ENCODE data around the gene BICD1. TPM values are rescaled to one million over a fixed set of nuclear protein-coding genes. Genes with fewer than 3 reads are reported as not detected.

The BICD1 gene
- total and polyA plus RNA-seq, 2 donors (not counting 1 experiment from before 2014, with no cell fraction given): 11.1 to 12.4 TPM

GRCh38 chr12:32400866-32401265, 294.2 kb downstream of the BICD1 start:
- H3K36me3 ChIP-seq (ENCODE audit: control insufficient read depth, insufficient read depth, low read length): no peaks in the 10 kb centered on the region
- H3K4me1 ChIP-seq (ENCODE audit: control insufficient read depth, extremely low read depth, insufficient read depth, low read length): peaks cover 2% of the 10 kb centered on the region
- no peak for TF ChIP-seq EZH2 (IDR thresholded peaks at IDR 0.05; ENCODE audit: low read length, missing control alignments)
- TF ChIP-seq CTCF (conservative IDR thresholded peaks at IDR 0.05 in 1 of 2, IDR thresholded peaks at IDR 0.05 in 1 of 2; ENCODE audit: low read depth in 1 of 2, low read length in 2 of 2): no peak
- no peaks in the 10 kb centered on the region for H3K79me2 ChIP-seq (ENCODE audit: control insufficient read depth, insufficient read depth, low read length)
- H3K9me3 ChIP-seq (ENCODE audit: control insufficient read depth, insufficient read depth, low read depth, low read length): no peaks in the 10 kb centered on the region
- no peaks in the 10 kb centered on the region for H4K20me1 ChIP-seq (ENCODE audit: control insufficient read depth, extremely low read depth, insufficient read depth, low read length)
- no peak overlapping the region for H3K4me2 ChIP-seq (ENCODE audit: extremely low read depth, insufficient read depth, low read length)
- no peak overlapping the region for H3K27ac ChIP-seq (ENCODE audit: insufficient read depth, low read length)
- peaks cover 8% of the 10 kb centered on the region for H3K27me3 ChIP-seq (ENCODE audit: control insufficient read depth, insufficient read depth, low read length)
- no peak for DNase-seq (ENCODE audit: low read depth in 2 of 2)
- no peak overlapping the region for H3K9ac ChIP-seq (ENCODE audit: insufficient read depth, low read length)
- peak overlapping the region in 1 of 4 experiments; percentile 57 for H3K4me3 ChIP-seq (replicated peaks in 1 of 4; ENCODE audit: control extremely low read depth in 1 of 4, insufficient read depth in 1 of 4, low read depth in 3 of 4, low read length in 4 of 4)
- no peak overlapping the region for H2AFZ ChIP-seq (ENCODE audit: low read length)

GRCh38 chr12:32402170-32402569, 295.5 kb downstream of the BICD1 start:
- Histone ChIP-seq H3K4me1 (ENCODE audit: control insufficient read depth, extremely low read depth, insufficient read depth, low read length) (peaks cover 2% of the 10 kb centered on the region), H3K4me3 (replicated peaks in 1 of 4; ENCODE audit: control extremely low read depth in 1 of 4, insufficient read depth in 1 of 4, low read depth in 3 of 4, low read length in 4 of 4) (no peak overlapping the region), H3K9ac (ENCODE audit: insufficient read depth, low read length) (no peak overlapping the region), H2AFZ (ENCODE audit: low read length) (no peak overlapping the region), H3K9me3 (ENCODE audit: control insufficient read depth, insufficient read depth, low read depth, low read length) (no peaks in the 10 kb centered on the region), H3K4me2 (ENCODE audit: extremely low read depth, insufficient read depth, low read length) (no peak overlapping the region), H4K20me1 (ENCODE audit: control insufficient read depth, extremely low read depth, insufficient read depth, low read length) (no peaks in the 10 kb centered on the region), H3K36me3 (ENCODE audit: control insufficient read depth, insufficient read depth, low read length) (no peaks in the 10 kb centered on the region), H3K27me3 (ENCODE audit: control insufficient read depth, insufficient read depth, low read length) (peaks cover 8% of the 10 kb centered on the region), H3K27ac (ENCODE audit: insufficient read depth, low read length) (no peak overlapping the region), H3K79me2 (ENCODE audit: control insufficient read depth, insufficient read depth, low read length) (no peaks in the 10 kb centered on the region)
- DNase-seq (ENCODE audit: low read depth in 2 of 2): no peak
- TF ChIP-seq EZH2 (IDR thresholded peaks at IDR 0.05; ENCODE audit: low read length, missing control alignments): no peak
- TF ChIP-seq CTCF (conservative IDR thresholded peaks at IDR 0.05 in 1 of 2, IDR thresholded peaks at IDR 0.05 in 1 of 2; ENCODE audit: low read depth in 1 of 2, low read length in 2 of 2): no peak

- DNase-seq (ENCODE audit: low read depth in 2 of 2): peak in 1 of 2 donors; percentile 24
- H2AFZ ChIP-seq (ENCODE audit: low read length): no peak overlapping the region
- no peak overlapping the region for H3K9ac ChIP-seq (ENCODE audit: insufficient read depth, low read length)
- no peaks in the 10 kb centered on the region for H3K9me3 ChIP-seq (ENCODE audit: control insufficient read depth, insufficient read depth, low read depth, low read length)
- no peaks in the 10 kb centered on the region for H4K20me1 ChIP-seq (ENCODE audit: control insufficient read depth, extremely low read depth, insufficient read depth, low read length)
- TF ChIP-seq EZH2 (IDR thresholded peaks at IDR 0.05; ENCODE audit: low read length, missing control alignments) (no peak), CTCF (conservative IDR thresholded peaks at IDR 0.05 in 1 of 2, IDR thresholded peaks at IDR 0.05 in 1 of 2; ENCODE audit: low read depth in 1 of 2, low read length in 2 of 2) (no peak)
- H3K79me2 ChIP-seq (ENCODE audit: control insufficient read depth, insufficient read depth, low read length): no peaks in the 10 kb centered on the region
- H3K27me3 ChIP-seq (ENCODE audit: control insufficient read depth, insufficient read depth, low read length): peaks cover 8% of the 10 kb centered on the region
- H3K4me2 ChIP-seq (ENCODE audit: extremely low read depth, insufficient read depth, low read length): no peak overlapping the region
- peaks cover 2% of the 10 kb centered on the region for H3K4me1 ChIP-seq (ENCODE audit: control insufficient read depth, extremely low read depth, insufficient read depth, low read length)
- H3K36me3 ChIP-seq (ENCODE audit: control insufficient read depth, insufficient read depth, low read length): no peaks in the 10 kb centered on the region
- no peak overlapping the region for H3K4me3 ChIP-seq (replicated peaks in 1 of 4; ENCODE audit: control extremely low read depth in 1 of 4, insufficient read depth in 1 of 4, low read depth in 3 of 4, low read length in 4 of 4)
- no peak overlapping the region for H3K27ac ChIP-seq (ENCODE audit: insufficient read depth, low read length)
Measured at GRCh38 chr12:32402946-32403345, 296.3 kb downstream of the BICD1 start.
